Kidney (tissue), 14 donors: ENCODE measurements around the gene ADAMTS17. TPM values are rescaled to one million over a fixed set of nuclear protein-coding genes. Genes with fewer than 3 reads are reported as not detected.
A peak's percentile ranks its signal among the peaks of the same experiment; 100 is the strongest.

ENCODE experiments used
- DNase-seq, 5 donors: peaks; one replicate each; pipeline ENCODE4 v3.0.0-alpha.2; 2013 to 2020
- FAIRE-seq: peaks from 2 replicates; lab custom pipeline; 2012; peaks lifted over from hg19 to GRCh38; lab: Jason Lieb, UNC
- H3K27ac ChIP-seq, 2 donors: one replicate each; pipeline ENCODE4 v1.7.0; 2013; ENCODE audit warnings: low read depth in 2 of 2, low read length in 2 of 2, inconsistent platforms in 1 of 2
- H3K27me3 ChIP-seq: one replicate; pipeline ENCODE4 v1.7.1; 2013; ENCODE audit warnings: low read length, inconsistent platforms; ENCODE audit not compliant: control insufficient read depth, insufficient read depth
- H3K36me3 ChIP-seq, 3 donors: one replicate each; pipeline versions ENCODE4 v1.7.0 to v1.7.1; 2013; ENCODE audit warnings: low read length in 3 of 3, control low read depth in 1 of 3, inconsistent platforms in 1 of 3; ENCODE audit not compliant: insufficient read depth in 3 of 3, control insufficient read depth in 2 of 3
- H3K4me1 ChIP-seq, 3 donors: one replicate each; pipeline versions ENCODE4 v1.7.0 to v1.7.1; 2013; ENCODE audit warnings: low read length in 3 of 3, inconsistent platforms in 1 of 3, low read depth in 1 of 3; ENCODE audit not compliant: control insufficient read depth in 2 of 3, insufficient read depth in 2 of 3
- H3K4me3 ChIP-seq, 3 donors: one replicate each; pipeline versions ENCODE4 v1.7.0 to v1.8.1; 2013; ENCODE audit warnings: low read length in 3 of 3, control low read depth in 1 of 3, inconsistent platforms in 1 of 3
- H3K9ac ChIP-seq, 3 donors: one replicate each; pipeline versions ENCODE4 v1.7.0 to v1.7.1; 2013; ENCODE audit warnings: low read length in 3 of 3, control low read depth in 1 of 3, inconsistent platforms in 1 of 3
- H3K9me3 ChIP-seq, 3 donors: one replicate each; pipeline versions ENCODE4 v1.7.0 to v1.7.1; 2013; ENCODE audit warnings: low read length in 3 of 3, control low read depth in 1 of 3, inconsistent platforms in 1 of 3; ENCODE audit not compliant: control insufficient read depth in 2 of 3, insufficient read depth in 1 of 3
- CTCF ChIP-seq: IDR thresholded peaks from 3 replicates; pipeline ENCODE4 v1.5.1; 2012; ENCODE audit warnings: mild to moderate bottlenecking, moderate library complexity, borderline replicate concordance; ENCODE audit not compliant: insufficient read depth; ENCODE audit errors: extremely low read depth
- intact Hi-C: fragments of 100-400 bp; cut with DNase I; formaldehyde crosslinking; loops from one replicate; pipeline ENCODE4 v1.11.1; 2022
- polyA plus RNA-seq: library from polyadenylated mRNA; stranded (reverse); fragments of 350-450 nt; fragmentation: Illumina TruSeq; extraction: RNeasy Lipid Tissue Mini Kit (QIAGEN cat#74804); gene quantifications from one replicate; pipeline ENCODE4 v1.2.3, GENCODE V29; 2014; ENCODE audit warnings: low read depth, low replicate concordance; ENCODE audit not compliant: insufficient read depth
- total RNA-seq: library from RNA; stranded (reverse); fragmentation: NEBNext Ultra II Directional; extraction: Animal tissue kit (Norgen Biotek cat#: 25700); gene quantifications from one replicate; pipeline ENCODE4 v1.2.1, GENCODE V29; 2021
- donor health status: control.
- donor health status: control.
- donor health status: control.
- donor health status: control.
- donor health status: control.
- donor health status: DM: yes; HTN: yes; CAD: no.
- donor health status: Normal renal cell carcinoma (clear cell type).

Gene ADAMTS17
- total and polyA plus RNA-seq, 2 donors from 2014 or later = 1.7 to 2.2 TPM

- intact Hi-C loops = no loop called here
- Histone ChIP-seq H3K9ac (no peak overlapping the region), H3K9me3 (no peaks in the 10 kb centered on the region), H3K27ac (no peak overlapping the region), H3K4me3 (no peak overlapping the region), H3K36me3 (no peaks in the 10 kb centered on the region), H3K27me3 (no peaks in the 10 kb centered on the region), H3K4me1 (no peaks in the 10 kb centered on the region)
- DNase-seq (peak in 2 of 5 donors; percentile 13 to 37), FAIRE-seq (no peak)
- TF ChIP-seq CTCF = no peak
Measured at GRCh38 chr15:99993262-99993661, 348.5 kb downstream of the ADAMTS17 start.

- intact Hi-C loops = no loop called here
- FAIRE-seq (no peak), DNase-seq (peak in 2 of 5 donors; percentile 22 to 62)
- Histone ChIP-seq H3K36me3 (no peaks in the 10 kb centered on the region), H3K4me1 (no peaks in the 10 kb centered on the region), H3K9ac (no peak overlapping the region), H3K27ac (no peak overlapping the region), H3K4me3 (no peak overlapping the region), H3K9me3 (no peaks in the 10 kb centered on the region), H3K27me3 (no peaks in the 10 kb centered on the region)
- TF ChIP-seq CTCF = no peak
Measured at GRCh38 chr15:99992611-99993231, 349.1 kb downstream of the ADAMTS17 start.

- H3K4me1 ChIP-seq = no peaks in the 10 kb centered on the region
- no peak overlapping the region for H3K27ac ChIP-seq
- intact Hi-C loops = no loop called here
- H3K27me3 ChIP-seq = no peaks in the 10 kb centered on the region
- H3K9ac ChIP-seq = no peak overlapping the region
- no peak overlapping the region for H3K4me3 ChIP-seq
- H3K9me3 ChIP-seq = no peaks in the 10 kb centered on the region
- no peak for TF ChIP-seq CTCF
- H3K36me3 ChIP-seq = no peaks in the 10 kb centered on the region
- DNase-seq (peak in 1 of 5 donors; percentile 32), FAIRE-seq (no peak)
Measured at GRCh38 chr15:99989095-99989494, 352.7 kb downstream of the ADAMTS17 start.
